ENCODE results near the gene SELENOV. TPM values are rescaled to one million over a fixed set of nuclear protein-coding genes. Genes with fewer than 3 reads are reported as not detected.

The SELENOV gene
- total and polyA plus RNA-seq, 4 donors: not detected

Other genes with a start within 250 kb of the SELENOV start
- not detected for gene IFNL2, start 246.7 kb upstream of the SELENOV start, total RNA-seq
- gene IFNL2, start 246.7 kb upstream of the SELENOV start, polyA plus RNA-seq: not detected
- not detected for gene IFNL1, start 218.7 kb upstream of the SELENOV start, total RNA-seq
- not detected for gene IFNL1, start 218.7 kb upstream of the SELENOV start, polyA plus RNA-seq
- gene LRFN1, start 194.3 kb upstream of the SELENOV start, total RNA-seq: 1 to 10 TPM in 1 of 2 donors, under 1 TPM in 1; 0.45 to 1.8 TPM
- not detected for gene LRFN1, start 194.3 kb upstream of the SELENOV start, polyA plus RNA-seq
- gene GMFG, start 179.1 kb upstream of the SELENOV start, total RNA-seq: 10 to 100 TPM; 53.7 to 60.8 TPM
- 10 to 100 TPM in 1 of 2 donors, 1 to 10 TPM in 1; 8.3 to 50.3 TPM for gene GMFG, start 179.1 kb upstream of the SELENOV start, polyA plus RNA-seq
- gene SAMD4B, start 172.7 kb upstream of the SELENOV start, total RNA-seq: 100 to 1,000 TPM; 101 to 120 TPM
- 100 to 1,000 TPM in 1 of 2 donors, 10 to 100 TPM in 1; 33.6 to 109 TPM for gene SAMD4B, start 172.7 kb upstream of the SELENOV start, polyA plus RNA-seq
- 10 to 100 TPM; 33.9 to 34.5 TPM for gene PAF1, start 124.0 kb upstream of the SELENOV start, total RNA-seq
- 10 to 100 TPM; 27.7 to 43.8 TPM for gene PAF1, start 124.0 kb upstream of the SELENOV start, polyA plus RNA-seq
- gene MED29, start 123.8 kb upstream of the SELENOV start, total RNA-seq: 10 to 100 TPM; 28.9 to 35.1 TPM
- gene MED29, start 123.8 kb upstream of the SELENOV start, polyA plus RNA-seq: 10 to 100 TPM; 26.0 to 29.7 TPM
- gene ZFP36, start 108.3 kb upstream of the SELENOV start, total RNA-seq: 100 to 1,000 TPM; 205 to 955 TPM
- gene ZFP36, start 108.3 kb upstream of the SELENOV start, polyA plus RNA-seq: 100 to 1,000 TPM; 124 to 360 TPM
- gene PLEKHG2, start 102.5 kb upstream of the SELENOV start, total RNA-seq: 10 to 100 TPM; 86.4 to 98.1 TPM
- 10 to 100 TPM; 15.3 to 74.4 TPM for gene PLEKHG2, start 102.5 kb upstream of the SELENOV start, polyA plus RNA-seq
- gene RPS16, start 79.2 kb upstream of the SELENOV start, total RNA-seq: 1,000 to 10,000 TPM; 1,268 to 1,273 TPM
- 1,000 to 10,000 TPM; 3,270 to 4,459 TPM for gene RPS16, start 79.2 kb upstream of the SELENOV start, polyA plus RNA-seq
- 100 to 1,000 TPM in 1 of 2 donors, 10 to 100 TPM in 1; 90.1 to 103 TPM for gene SUPT5H, start 69.6 kb upstream of the SELENOV start, total RNA-seq
- gene SUPT5H, start 69.6 kb upstream of the SELENOV start, polyA plus RNA-seq: 100 to 1,000 TPM in 1 of 2 donors, 10 to 100 TPM in 1; 56.1 to 170 TPM
- gene TIMM50, start 34.3 kb upstream of the SELENOV start, total RNA-seq: 10 to 100 TPM; 31.1 to 39.5 TPM
- gene TIMM50, start 34.3 kb upstream of the SELENOV start, polyA plus RNA-seq: 10 to 100 TPM; 20.0 to 61.8 TPM
- gene DLL3, start 16.2 kb upstream of the SELENOV start, total RNA-seq: not detected
- not detected for gene DLL3, start 16.2 kb upstream of the SELENOV start, polyA plus RNA-seq
- 1 to 10 TPM; 3.2 to 3.3 TPM for gene EID2B, start 17.7 kb downstream of the SELENOV start, total RNA-seq
- gene EID2B, start 17.7 kb downstream of the SELENOV start, polyA plus RNA-seq: 1 to 10 TPM in 1 of 2 donors, under 1 TPM in 1; 0.75 to 6.0 TPM
- gene EID2, start 25.0 kb downstream of the SELENOV start, total RNA-seq: 10 to 100 TPM in 1 of 2 donors, 1 to 10 TPM in 1; 9.7 to 13.0 TPM
- 10 to 100 TPM in 1 of 2 donors, 1 to 10 TPM in 1; 8.0 to 12.6 TPM for gene EID2, start 25.0 kb downstream of the SELENOV start, polyA plus RNA-seq
- gene LGALS13, start 87.4 kb downstream of the SELENOV start, total RNA-seq: not detected
- not detected for gene LGALS13, start 87.4 kb downstream of the SELENOV start, polyA plus RNA-seq
- not detected for gene LGALS16, start 140.8 kb downstream of the SELENOV start, total RNA-seq
- gene LGALS16, start 140.8 kb downstream of the SELENOV start, polyA plus RNA-seq: not detected
- gene LGALS14, start 189.3 kb downstream of the SELENOV start, total RNA-seq: not detected
- gene LGALS14, start 189.3 kb downstream of the SELENOV start, polyA plus RNA-seq: not detected
- gene CLC, start 222.9 kb downstream of the SELENOV start, total RNA-seq: not detected
- not detected for gene CLC, start 222.9 kb downstream of the SELENOV start, polyA plus RNA-seq